Thyroid gland (tissue), 4 donors: Measurements from ENCODE around the gene UBAC1. TPM values are rescaled to one million over a fixed set of nuclear protein-coding genes. Genes with fewer than 3 reads are reported as not detected.

Source experiments
- DNase-seq, 2 donors: peaks; one replicate each; pipeline ENCODE4 v3.0.0-alpha.2; 2019
- H3K27ac ChIP-seq, 3 donors: fragments of 200-600 bp; sonication (generic); 1 replicate in 2 of 3; 2 replicates in 1 of 3; pipeline ENCODE4 v1.5.1; 2016 to 2019; ENCODE audit warnings: mild to moderate bottlenecking in 1 of 3, moderate library complexity in 1 of 3
- H3K27me3 ChIP-seq: fragments of 200-600 bp; sonication (generic); one replicate; pipeline ENCODE4 v1.5.1; 2019
- H3K36me3 ChIP-seq, 2 donors: fragments of 200-600 bp; sonication (generic); one replicate each; pipeline ENCODE4 v1.5.1; 2016 to 2019
- H3K4me1 ChIP-seq, 2 donors: fragments of 200-600 bp; sonication (generic); one replicate each; pipeline ENCODE4 v1.5.1; 2017 to 2019
- H3K4me3 ChIP-seq, 3 donors: fragments of 200-600 bp; sonication (generic); replicated peaks in 1 of 3; 1 replicate in 2 of 3; 2 replicates in 1 of 3; pipeline ENCODE4 v1.5.1; 2016; ENCODE audit warnings: mild to moderate bottlenecking in 1 of 3
- H3K9me3 ChIP-seq: fragments of 200-600 bp; sonication (generic); one replicate; pipeline ENCODE4 v1.5.1; 2017
- POLR2A ChIP-seq, 2 donors: fragments of 450-650 bp; IDR thresholded peaks; one replicate each; pipeline ENCODE4 v1.6.1; 2017; ENCODE audit warnings: antibody characterized with exemption in 2 of 2, mild to moderate bottlenecking in 2 of 2, moderate library complexity in 1 of 2
- WGBS, 2 donors: methylation state at CpG; one replicate each; pipeline ENCODE4 v1.1.5; 2017; 5-methylcytosine and 5-hydroxymethylcytosine counted together
- intact Hi-C: fragments of 100-400 bp; cut with DNase I; formaldehyde crosslinking; loops from one replicate; pipeline ENCODE4 v1.15.1; 2023
- total RNA-seq, 4 donors: library from RNA; depleted of rRNA; stranded (reverse); fragments of >200 nt; gene quantifications; one replicate each; pipeline ENCODE4 v1.2.3, GENCODE V29; 2016
- TF ChIP-seq, protein P1 (sequence below), 6 experiments: fragments of 200-600 bp in 3 of 6; fragments of 450-650 bp in 3 of 6; sonication (generic) in 3 of 6; IDR thresholded peaks; one replicate each; pipeline ENCODE4 v1.5.1; 2016 to 2019; ENCODE audit warnings: antibody characterized with exemption in 6 of 6, mild to moderate bottlenecking in 2 of 6, inconsistent platforms in 1 of 6, moderate library complexity in 1 of 6

Gene UBAC1
- total RNA-seq, 4 donors from 2014 or later: 37.9 to 56.2 (median 44.2) TPM

- H3K27ac ChIP-seq: no peak overlapping the region
- H3K4me1 ChIP-seq: peaks cover 0 to 8% of the 10 kb centered on the region in 2 donors
- TF ChIP-seq, protein P1, sequence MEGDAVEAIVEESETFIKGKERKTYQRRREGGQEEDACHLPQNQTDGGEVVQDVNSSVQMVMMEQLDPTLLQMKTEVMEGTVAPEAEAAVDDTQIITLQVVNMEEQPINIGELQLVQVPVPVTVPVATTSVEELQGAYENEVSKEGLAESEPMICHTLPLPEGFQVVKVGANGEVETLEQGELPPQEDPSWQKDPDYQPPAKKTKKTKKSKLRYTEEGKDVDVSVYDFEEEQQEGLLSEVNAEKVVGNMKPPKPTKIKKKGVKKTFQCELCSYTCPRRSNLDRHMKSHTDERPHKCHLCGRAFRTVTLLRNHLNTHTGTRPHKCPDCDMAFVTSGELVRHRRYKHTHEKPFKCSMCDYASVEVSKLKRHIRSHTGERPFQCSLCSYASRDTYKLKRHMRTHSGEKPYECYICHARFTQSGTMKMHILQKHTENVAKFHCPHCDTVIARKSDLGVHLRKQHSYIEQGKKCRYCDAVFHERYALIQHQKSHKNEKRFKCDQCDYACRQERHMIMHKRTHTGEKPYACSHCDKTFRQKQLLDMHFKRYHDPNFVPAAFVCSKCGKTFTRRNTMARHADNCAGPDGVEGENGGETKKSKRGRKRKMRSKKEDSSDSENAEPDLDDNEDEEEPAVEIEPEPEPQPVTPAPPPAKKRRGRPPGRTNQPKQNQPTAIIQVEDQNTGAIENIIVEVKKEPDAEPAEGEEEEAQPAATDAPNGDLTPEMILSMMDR (IDR thresholded peaks at IDR 0.05): no peak
- no peak for TF ChIP-seq POLR2A (IDR thresholded peaks at IDR 0.05)
- no peak for DNase-seq
- H3K4me3 ChIP-seq: no peak overlapping the region
- no peaks in the 10 kb centered on the region for H3K9me3 ChIP-seq
- H3K36me3 ChIP-seq: peaks cover 16 to 28% of the 10 kb centered on the region in 2 donors
- 92 to 94% methylated on average over 25 to 27 of the region's 33 CpGs for WGBS, 2 donors
- no peaks in the 10 kb centered on the region for H3K27me3 ChIP-seq
- intact Hi-C loops: no loop called here
These were observed 30.5 kb downstream of the UBAC1 start for GRCh38 chr9:135930446-135931345.

DNA sequence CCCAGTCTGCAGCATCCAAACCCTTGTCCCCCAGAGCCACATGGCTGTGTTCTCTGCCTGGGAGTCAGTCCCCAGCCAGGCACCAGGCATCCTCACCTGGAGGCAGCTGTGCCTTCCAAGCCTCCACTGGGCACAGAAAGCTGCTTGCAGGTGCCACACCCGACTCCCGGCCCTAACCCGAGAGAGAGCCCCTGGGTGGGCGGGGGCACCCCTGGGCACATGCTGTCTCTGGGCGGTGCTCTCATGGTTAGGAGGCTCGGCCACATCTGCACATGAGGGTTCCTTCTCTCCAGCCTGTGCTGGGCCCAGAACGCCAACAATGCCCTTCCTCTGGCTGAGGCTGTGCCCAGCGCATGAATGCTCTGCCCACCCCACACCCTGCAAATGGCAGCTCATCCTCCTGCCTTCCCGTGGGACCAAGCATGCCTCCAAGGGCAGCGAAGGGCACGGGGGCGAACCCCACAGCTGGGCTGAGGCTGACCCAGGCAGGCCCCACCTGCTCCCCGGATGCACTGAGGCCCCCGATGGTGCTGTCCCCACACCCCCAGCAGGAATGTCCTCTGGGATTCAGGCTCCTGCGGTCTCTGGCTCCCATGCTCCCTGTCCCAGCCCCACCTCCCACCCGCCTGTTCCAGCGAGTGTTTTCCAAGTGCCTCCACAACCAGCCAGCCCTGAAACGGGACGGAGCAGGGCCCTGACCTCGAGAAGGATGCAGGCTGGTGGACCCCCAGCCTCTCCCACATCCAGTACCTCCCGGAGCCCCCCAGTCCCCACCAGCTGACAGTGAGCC is 31.3 kb downstream of the UBAC1 start:
- Histone ChIP-seq H3K9me3 (no peaks in the 10 kb centered on the region), H3K36me3 (peaks cover 16 to 23% of the 10 kb centered on the region in 2 donors), H3K27ac (no peak overlapping the region), H3K27me3 (no peaks in the 10 kb centered on the region), H3K4me1 (peaks cover 0 to 8% of the 10 kb centered on the region in 2 donors), H3K4me3 (no peak overlapping the region)
- 93 to 94% methylated on average over 13 to 20 of the region's 21 CpGs for WGBS, 2 donors
- DNase-seq: no peak
- no peak for TF ChIP-seq POLR2A (IDR thresholded peaks at IDR 0.05)
- TF ChIP-seq, protein P1 (IDR thresholded peaks at IDR 0.05): no peak
- intact Hi-C loops: no loop called here

DNA sequence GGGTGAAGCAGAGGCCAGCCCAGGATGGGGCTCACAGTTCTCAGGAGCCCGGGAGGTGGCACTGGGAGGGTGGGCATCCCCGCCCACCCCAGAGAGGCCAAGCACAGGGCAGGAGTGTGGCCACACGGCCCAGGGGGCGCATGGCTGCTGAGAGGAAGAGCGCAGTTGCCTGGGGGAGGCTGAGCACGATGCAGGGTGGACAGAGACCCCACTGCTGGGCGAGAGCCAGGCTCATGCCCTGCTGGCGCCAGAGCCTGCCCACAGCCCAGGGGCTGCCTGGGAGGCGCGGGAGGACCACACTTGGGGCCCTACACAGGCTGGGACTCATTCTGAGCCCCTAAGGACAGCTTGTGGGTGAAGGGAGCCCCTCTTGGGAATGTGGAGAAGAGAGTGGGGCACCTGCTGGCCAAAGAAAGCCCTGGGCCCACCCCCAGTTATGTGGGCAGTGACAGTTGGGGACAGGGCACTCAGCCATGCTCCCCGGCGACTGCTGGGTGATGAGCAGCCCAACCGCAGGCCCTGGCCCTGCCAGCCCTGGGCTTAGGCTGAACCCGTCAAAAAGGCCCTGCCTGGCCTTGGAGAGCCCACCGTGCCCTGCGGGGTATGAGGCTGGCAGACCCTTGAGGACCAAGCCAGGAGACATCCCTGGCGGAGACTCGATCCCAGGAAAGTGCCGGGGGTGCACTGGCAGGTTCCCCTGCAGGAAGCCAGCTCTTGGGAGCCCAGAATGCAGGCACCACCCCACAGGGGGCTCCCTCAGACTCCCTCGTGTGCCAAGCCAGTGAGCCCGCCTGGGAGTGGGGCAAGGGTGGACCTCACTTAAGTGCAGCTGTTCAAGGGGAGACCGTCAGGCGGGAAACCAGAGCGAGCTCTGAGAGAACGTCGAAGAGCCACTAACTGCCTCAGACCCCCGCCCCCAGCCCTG is 32.2 kb downstream of the UBAC1 start:
- no peaks in the 10 kb centered on the region for H3K9me3 ChIP-seq
- intact Hi-C loops: no loop called here
- peaks cover 0 to 5% of the 10 kb centered on the region in 2 donors for H3K4me1 ChIP-seq
- TF ChIP-seq, protein P1 (IDR thresholded peaks at IDR 0.05): no peak
- TF ChIP-seq POLR2A (IDR thresholded peaks at IDR 0.05): no peak
- no peaks in the 10 kb centered on the region for H3K27me3 ChIP-seq
- no peak for DNase-seq
- H3K4me3 ChIP-seq: no peak overlapping the region
- H3K36me3 ChIP-seq: peaks cover 16 to 23% of the 10 kb centered on the region in 2 donors
- no peak overlapping the region for H3K27ac ChIP-seq
- WGBS, 2 donors: 94 to 97% methylated on average over 7 to 11 of the region's 27 CpGs

GRCh38 chr9:135928074-135928730 is 33.0 kb downstream of the UBAC1 start:
- intact Hi-C loops: no loop called here
- H3K4me1 ChIP-seq: no peaks in the 10 kb centered on the region
- H3K4me3 ChIP-seq: no peak overlapping the region
- DNase-seq: no peak
- H3K36me3 ChIP-seq: peaks cover 16 to 19% of the 10 kb centered on the region in 2 donors
- no peak overlapping the region for H3K27ac ChIP-seq
- H3K9me3 ChIP-seq: no peaks in the 10 kb centered on the region
- TF ChIP-seq POLR2A (IDR thresholded peaks at IDR 0.05): no peak
- TF ChIP-seq, protein P1 (IDR thresholded peaks at IDR 0.05): no peak
- 89 to 94% methylated on average over 2 to 13 of the region's 23 CpGs for WGBS, 2 donors
- H3K27me3 ChIP-seq: no peaks in the 10 kb centered on the region
